Right ventricle myocardium inferior (tissue), 1 donor: ENCODE measurements around the gene EDIL3. TPM values are rescaled to one million over a fixed set of nuclear protein-coding genes. Genes with fewer than 3 reads are reported as not detected.
"Not testable (repeated sequence)": the region's sequence is repeated elsewhere in the genome, so short reads cannot be mapped to it uniquely, and the experiment has no call there.

ENCODE experiments used
- ATAC-seq: fragments of 200-7000 bp; cut with Tn5 transposase; one replicate; pipeline ENCODE4 v1.9.1; 2020; ENCODE audit warnings: mild to moderate bottlenecking, moderate library complexity
- DNase-seq: peaks from one replicate; pipeline ENCODE4 v3.0.0; 2021; ENCODE audit errors: missing footprints
- intact Hi-C: fragments of 100-400 bp; cut with DNase I; formaldehyde crosslinking; loops from one replicate; pipeline ENCODE4 v1.11.0; 2022
- total RNA-seq: library from RNA; stranded (reverse); fragmentation: NEBNext Ultra II Directional; extraction: Animal tissue kit (Norgen Biotek cat#: 25700); gene quantifications from one replicate; pipeline ENCODE4 v1.2.1, GENCODE V29; 2021
- donor health status: DM: no; HTN: yes; CAD: no; lungs with severe emphysema.

EDIL3 gene
- total RNA-seq, 1 donor from 2014 or later: 1.7 TPM

DNA sequence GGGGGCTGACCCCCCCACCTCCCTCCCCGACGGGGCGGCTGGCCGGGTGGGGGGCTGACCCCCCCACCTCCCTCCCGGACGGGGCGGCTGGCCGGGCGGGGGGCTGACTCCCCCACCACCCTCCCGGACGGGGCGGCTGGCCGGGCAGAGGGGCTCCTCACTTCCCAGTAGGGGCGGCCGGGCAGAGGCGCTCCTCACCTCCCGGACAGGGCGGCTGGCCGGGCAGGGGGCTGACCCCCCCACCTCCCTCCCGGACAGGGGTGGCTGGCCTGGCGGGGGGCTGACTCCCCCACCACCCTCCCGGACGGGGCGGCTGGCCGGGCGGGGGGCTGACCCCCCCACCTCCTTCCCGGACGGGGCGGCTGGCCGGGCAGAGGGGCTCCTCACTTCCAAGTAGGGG lies 72.4 kb downstream of the EDIL3 start:
- ATAC-seq, DNase-seq, intact Hi-C loops: not testable (repeated sequence)

DNA sequence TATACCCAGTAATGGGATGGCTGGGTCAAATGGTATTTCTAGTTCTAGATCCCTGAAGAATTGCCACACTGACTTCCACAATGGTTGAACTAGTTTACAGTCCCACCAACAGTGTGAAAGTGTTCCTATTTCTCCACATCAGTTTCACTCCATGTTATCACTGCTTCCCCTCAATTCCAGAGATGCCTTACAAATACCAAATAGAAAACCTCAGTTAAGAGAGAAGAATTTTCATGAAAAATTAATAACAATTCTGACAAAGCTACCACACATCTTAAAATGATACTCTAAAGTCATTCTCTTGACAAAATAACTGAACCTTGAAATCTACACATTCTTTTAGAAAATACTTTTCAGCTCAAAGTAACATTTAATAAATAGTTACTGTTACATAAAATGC lies 74.8 kb downstream of the EDIL3 start:
- intact Hi-C loops, ATAC-seq, DNase-seq: not testable (repeated sequence)

DNA sequence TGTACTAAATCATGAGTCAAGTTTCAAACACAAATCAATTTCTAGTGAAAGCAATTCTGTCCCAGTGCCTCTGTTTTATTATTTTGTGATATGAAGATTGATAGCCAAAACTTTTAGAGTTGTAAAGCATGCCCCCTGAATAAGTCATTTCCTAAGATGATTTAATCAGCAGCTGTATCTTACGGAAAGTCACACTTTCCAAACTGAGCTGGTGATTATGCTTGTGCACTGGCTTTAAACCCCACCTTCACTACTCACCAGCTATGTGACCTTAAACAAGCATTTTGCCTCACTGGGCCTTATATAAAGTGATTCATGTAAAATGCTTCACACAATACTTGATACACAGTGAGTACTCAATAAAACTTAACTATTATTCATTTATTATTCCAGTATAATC lies 78.1 kb downstream of the EDIL3 start:
- intact Hi-C loops: no loop called here
- ATAC-seq (no peak), DNase-seq (no peak)

DNA sequence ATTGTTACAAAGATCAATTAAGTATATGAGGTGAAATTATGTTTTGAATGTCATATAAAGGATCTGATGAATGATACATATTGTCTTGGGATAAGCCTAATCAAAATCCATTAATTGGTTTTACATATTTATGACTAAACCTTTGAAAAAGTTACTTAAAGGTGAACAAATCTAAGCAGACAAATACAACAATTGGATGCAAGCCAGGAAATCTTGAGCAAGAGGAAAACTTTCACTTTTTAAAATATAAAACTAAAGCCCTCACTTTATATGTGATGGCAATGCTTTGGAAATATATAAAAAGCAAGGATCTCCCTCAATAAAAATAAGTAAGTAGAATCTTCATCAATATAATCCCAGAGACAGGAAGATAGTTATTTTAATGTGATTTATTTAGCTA lies 80.1 kb downstream of the EDIL3 start:
- intact Hi-C loops: no loop called here
- DNase-seq: no peak
- no peak for ATAC-seq

DNA sequence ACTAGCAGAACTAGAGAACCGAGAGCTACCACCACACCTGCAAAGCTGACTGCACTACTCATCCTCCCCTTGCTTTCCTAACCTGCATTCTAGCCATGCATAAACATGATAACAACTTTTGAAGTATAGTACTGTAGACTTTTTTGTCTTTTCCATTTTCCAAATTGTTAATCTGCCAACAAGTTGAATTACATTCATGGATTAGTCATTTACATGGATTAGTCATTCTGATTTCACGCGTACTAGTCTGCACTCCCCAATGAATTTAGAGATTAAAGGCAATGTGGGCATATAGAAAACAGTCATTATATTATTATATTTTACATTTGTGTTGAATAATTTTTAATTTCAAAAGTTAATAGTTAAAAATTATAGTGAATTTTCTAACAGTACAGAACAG lies 81.4 kb downstream of the EDIL3 start:
- intact Hi-C loops: no loop called here
- DNase-seq: no peak
- ATAC-seq: no peak

DNA sequence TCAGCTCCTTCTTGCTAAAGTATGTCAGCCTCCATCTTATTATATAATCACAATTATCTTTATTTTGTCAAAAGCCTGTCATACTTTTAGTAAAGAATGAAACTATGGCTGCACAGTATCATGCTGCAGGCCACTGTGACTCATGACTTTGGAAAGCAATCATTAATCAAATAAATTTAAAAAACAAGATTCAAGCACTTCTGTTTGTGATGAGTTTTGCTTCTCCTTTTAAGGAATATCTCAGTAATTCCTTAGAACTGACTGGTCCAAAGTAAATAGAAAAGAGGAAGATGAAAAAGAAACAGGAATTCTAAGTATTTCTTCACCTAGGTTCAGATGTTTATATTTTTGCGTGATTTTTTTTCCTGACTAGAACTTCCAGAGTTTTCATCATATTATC lies 83.1 kb downstream of the EDIL3 start:
- intact Hi-C loops: no loop called here
- ATAC-seq (no peak), DNase-seq (no peak)

DNA sequence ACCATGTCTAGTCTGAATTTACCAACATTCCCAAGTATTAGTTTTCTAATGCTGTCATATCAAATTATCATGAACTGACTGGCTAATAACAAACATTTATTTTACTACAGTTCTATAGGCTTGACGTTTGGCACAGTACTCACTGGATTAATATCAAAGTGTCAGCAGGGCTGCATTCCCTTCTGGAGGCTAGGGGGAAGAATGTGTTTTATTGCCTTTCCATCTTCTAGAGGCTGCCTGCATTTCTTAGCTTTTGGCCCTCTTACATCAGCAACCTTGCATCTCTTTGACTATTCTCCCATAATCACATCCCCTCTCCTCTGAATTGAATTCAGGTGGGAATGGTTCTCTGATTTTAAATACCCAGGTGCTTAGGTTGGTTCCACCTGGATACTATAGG lies 84.7 kb downstream of the EDIL3 start:
- no peak for ATAC-seq
- intact Hi-C loops: no loop called here
- no peak for DNase-seq

DNA sequence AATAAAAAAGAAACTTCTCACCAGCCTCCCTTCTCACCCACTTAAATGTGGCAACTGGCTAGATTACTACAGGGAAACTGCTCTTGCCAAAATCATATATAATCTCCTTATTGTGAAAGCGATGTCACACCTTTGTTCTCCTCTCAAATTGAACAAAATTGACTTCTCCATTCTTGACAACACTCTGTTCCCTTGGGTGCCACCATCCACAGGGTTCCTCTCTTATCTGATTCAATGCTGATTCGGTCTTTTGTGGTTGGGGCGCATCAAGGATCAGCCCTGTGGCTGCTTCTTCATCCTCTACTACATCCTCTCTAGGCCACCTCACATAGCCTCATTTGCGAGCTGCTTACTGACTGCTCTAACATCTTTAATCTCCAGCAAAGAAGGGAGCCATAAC lies 86.1 kb downstream of the EDIL3 start:
- ATAC-seq (no peak), DNase-seq (no peak)
- intact Hi-C loops: no loop called here

DNA sequence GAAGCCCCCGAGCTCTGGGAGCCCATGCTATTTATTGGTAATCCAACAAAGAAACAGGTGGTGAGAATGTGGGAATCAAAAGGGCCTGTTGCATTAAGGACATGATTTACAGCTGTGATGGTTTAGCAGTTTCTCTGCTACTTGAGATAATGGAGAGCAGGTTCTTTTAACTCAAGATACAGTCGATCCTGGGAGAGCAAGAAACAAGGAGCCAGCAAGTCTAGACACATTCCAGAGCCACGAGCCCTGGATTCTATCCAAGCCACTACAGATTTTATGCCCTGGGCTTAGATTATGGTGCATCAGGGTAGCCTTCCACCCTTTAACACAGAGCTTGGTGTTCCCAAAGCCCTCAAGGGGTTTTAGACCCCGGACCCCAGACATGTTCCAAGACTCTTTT lies 87.0 kb downstream of the EDIL3 start:
- DNase-seq, intact Hi-C loops, ATAC-seq: not testable (repeated sequence)

DNA sequence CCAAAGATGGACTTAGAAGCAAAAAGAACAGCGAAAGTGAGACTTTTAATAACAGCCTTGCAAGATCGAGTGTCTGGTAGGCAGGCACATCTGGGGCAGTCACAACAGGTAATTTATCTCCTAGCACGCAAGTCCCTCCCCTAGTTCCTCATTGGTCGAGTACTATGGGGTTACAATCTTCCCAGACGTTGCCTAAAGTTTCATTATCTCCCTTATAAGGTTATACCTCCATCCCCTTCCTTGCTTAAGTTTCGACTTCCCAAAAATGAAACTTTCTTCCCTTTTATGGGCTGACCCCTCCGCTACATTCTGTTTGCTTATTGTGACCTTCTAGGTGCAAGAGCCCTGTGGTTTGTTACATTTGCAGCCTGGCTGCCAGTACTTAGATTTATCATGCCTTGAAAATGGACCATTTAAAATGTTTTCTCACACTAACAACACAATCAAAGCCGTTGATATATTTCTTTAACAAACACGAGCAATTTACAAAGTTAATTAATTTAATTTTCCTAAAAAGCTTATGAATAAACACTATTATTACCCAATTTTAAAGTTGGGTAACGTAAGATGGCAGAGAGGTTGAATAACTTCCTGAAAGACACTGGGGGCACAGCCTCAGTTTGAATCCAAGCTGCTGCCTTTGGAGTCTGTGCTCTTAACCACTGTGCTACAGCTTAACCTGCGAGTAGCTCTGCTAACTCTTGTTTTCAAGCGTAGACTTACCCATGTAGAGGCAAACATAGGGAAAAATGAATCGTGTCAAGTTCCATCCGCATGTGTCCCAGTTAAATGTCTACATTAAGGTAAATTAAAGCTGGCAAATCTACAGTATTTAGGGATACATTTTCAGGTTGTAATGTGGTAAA lies 91.7 kb downstream of the EDIL3 start:
- intact Hi-C loops: no loop called here
- no peak for ATAC-seq
- no peak for DNase-seq

DNA sequence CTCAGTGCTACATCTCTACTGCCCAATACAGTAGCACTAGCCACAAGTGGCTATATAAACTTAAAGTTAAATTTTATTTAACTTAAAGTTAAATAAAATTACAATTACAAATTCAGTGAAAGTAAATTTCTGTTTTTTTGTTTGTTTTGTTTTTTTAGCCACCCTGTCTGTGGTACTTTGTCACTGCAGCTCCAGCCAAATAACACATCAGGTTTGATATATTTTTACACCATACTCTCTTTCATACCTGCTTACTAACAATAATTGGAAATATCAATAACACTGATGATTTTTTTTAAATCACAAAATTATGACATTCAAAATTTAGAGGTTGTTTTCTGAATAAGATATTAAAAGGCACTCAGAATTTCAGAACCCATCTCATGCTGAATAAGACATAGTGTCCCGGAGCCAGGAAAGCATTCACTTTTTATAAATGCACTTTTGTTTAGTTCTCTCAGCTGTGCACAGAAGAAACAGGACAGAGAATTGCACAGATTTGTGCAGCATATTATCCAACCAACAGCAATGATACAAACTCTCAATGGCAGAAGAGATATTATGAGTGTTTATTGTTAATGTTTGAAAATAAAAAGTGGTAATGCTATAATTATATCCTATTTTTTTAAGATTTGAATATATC lies 92.6 kb downstream of the EDIL3 start:
- no peak for ATAC-seq

DNA sequence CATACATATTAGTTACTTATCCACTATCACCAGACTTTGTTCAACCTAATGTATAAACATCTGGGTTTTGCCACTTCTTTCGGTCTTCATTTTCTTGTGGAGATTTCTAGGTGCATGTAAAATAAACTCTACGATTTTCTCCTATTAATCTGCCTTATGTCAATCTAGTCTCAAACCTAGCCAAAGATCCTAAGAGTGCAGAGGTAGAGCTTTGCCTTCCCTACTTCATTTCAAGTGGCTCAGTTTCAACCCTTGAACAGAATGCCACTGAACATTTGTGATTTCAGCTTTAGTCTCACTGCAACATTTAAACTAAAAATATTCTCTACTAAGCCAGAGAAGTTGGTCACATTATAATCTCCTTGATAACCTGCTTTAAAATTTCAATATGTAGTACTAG lies 94.0 kb downstream of the EDIL3 start:
- DNase-seq: no peak
- intact Hi-C loops: no loop called here

More for the DNA sequence above, 92.6 kb downstream of the EDIL3 start:
- intact Hi-C loops: no loop called here
- no peak for DNase-seq

DNA sequence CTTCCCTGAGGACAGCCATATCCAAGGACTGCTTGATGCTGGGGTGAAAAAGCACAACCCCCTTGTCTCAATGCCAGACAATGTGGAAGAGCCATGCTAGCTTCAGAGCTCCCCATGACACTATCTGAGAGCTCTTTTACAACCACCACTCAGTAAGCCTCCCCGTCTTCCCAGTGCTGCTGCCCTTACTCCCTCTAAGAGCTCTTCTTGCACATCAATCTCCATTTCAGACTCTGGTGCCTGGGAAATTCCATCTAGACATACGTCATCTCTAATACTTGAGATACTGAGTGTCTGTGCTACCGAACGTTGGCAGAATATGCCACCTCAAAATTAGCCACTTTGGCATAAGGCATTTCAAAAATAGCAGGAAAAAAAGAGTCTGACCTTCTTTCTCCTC lies 94.5 kb downstream of the EDIL3 start:
- DNase-seq: no peak
- no peak for ATAC-seq
- intact Hi-C loops: no loop called here

More for the DNA sequence above, 94.0 kb downstream of the EDIL3 start:
- ATAC-seq: no peak

DNA sequence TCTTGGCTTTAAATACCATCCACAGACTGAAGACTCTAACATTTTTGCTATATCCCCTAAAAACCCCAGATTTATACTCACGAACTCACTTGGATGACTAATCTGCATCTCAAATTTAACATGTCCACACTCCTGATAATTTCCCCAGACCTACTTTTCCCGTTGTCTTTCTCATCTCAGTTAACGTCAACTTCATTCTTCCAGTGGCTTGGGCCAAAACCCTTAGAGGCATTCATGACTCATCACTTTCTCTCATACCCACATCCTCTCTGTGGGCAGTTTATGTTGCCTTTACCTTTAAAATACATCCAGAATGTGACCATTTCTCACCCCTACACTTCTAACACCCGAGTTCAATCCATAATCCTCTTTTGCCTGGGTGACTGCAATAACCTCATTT lies 96.7 kb downstream of the EDIL3 start:
- intact Hi-C loops: no loop called here
- DNase-seq: no peak
- no peak for ATAC-seq

DNA sequence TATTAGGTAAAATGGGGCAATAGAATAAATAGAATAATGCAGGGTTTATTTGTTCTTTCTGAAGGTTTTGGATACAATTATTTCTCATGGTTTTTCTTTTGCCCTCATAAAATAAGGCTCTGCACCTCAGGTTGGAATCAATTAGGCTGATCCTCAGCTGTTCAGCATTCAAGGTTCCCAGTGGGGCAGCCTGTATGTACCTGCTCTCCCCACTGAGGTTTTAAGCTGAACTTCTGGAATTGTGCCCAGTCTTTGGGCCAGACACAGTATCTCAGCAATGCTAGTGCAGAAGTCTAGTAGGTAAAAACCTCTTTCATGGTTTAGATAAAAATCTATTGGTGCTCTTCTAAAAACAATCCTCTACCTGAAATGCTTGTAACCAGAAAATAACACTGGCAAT lies 98.0 kb downstream of the EDIL3 start:
- DNase-seq (no peak), ATAC-seq (no peak)
- intact Hi-C loops: no loop called here

DNA sequence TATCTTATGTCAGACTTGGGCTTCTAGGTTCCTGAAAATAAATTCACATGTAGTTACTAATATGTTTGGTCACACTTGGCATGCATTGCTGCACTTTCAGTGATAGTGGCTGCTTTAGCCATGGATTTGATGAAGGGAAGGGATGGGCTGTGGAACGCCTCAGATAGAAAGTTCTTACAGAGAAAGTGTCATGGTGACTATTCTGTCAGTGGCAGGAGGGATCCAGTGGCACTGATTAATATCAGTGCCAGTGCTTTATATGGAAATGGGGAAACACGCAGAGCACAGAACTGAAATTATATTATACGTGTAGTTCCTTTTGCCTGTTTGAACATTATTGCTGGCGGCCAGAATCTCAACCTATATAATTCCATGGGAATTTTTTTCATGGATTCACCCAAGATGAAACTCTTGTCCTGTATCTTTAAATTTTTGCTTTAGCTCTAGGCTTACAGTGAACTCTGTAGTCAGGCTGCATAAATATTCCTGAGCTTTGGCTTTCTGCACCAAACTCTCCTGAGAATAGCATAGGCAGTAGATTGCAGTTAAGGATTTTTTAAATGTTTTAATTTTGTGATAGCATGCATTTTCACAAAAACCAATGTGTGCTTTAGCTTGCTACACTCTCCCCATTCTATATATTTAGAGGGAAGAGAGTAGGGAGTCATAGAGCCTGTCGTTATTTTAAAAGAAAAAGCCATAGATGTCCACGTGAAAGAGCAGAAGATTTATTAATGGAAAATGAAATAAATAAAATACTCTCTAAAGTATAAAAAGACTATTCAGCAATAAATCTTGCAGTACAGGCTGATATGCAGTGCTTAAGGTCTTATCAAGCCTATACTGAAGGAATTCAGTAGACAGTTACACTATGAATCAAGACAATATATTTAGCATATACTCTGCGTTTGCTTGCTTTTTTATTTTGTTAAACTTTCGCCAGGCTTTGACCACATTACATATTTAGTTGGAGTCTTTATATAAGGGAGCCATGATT lies 98.7 kb downstream of the EDIL3 start:
- ATAC-seq: no peak
- intact Hi-C loops: no loop called here

DNA sequence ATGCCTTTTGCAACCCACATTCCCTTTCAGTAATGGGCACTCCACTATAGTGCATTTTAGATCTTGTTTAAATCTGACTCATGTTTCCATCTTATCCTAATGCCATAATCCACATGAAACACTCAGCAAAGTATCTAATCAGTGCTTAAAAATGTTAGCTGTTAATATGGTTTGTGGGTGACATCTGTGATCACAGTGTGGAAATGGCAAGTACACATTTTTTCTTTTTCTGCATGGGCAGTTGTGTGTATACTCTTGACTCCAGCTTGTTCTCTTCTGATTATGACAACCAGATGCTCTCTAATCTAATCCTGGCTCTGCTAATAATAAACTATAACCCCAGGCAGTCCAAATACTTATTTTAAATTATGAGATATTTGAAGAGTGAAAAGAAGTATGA lies 103.3 kb downstream of the EDIL3 start:
- intact Hi-C loops: no loop called here
- DNase-seq (no peak), ATAC-seq (no peak)

More for the DNA sequence above, 98.7 kb downstream of the EDIL3 start:
- no peak for DNase-seq

DNA sequence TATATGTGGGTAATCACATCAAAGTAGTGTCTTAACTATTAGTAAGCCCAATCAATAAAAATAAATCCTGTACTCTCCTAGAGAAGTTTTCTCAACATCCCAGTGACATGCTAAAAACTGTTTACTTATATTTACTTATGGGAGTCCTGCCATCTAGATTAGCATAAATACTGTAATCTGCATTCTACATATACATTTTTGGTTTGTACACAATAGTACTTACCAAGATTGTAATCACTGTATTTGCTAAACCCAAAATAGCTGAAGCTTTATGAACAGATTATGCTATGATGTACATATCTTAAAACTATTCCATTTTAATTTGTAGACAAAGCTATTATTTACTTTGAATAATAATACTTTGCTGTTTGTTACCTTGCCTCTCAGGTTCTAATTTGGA lies 105.4 kb downstream of the EDIL3 start:
- DNase-seq: no peak
- intact Hi-C loops: loop anchor here (10.0 kb wide), 1 partner anchor 766 kb away; no protein-coding TSS in a partner anchor
- ATAC-seq: no peak

DNA sequence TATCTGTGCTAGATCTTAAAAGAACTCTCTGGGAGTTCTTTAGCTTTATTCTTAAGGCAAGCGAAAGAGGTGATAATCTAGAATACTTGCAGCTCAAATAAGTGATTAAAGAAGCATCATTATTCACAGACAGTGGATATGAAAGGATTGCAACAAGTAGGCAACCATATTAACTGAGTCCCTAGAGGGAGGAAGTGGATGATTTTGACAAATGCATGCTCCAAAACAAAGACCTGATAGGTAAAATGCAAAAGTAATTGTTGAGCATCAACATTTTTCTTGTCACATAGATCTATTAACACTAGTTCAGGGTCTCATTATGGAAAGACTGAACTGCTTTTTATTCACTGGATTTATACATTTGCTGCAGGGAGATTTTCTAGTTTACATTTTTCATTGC lies 109.1 kb downstream of the EDIL3 start:
- DNase-seq (no peak), ATAC-seq (no peak)
- intact Hi-C loops: loop anchor here (10.0 kb wide), 1 partner anchor 769 kb away; no protein-coding TSS in a partner anchor
